OCI-LY3 (cell line): ENCODE measurements around the gene MORN5.

Source experiments
- H2AFZ ChIP-seq: fragments of 200-600, 300-600 bp; shearing (Covaris generic); 2 replicates; pipeline ENCODE4 v1.6.0; 2014; ENCODE audit warnings: antibody characterized with exemption, low read depth, low read length
- H3K27ac ChIP-seq: fragments of 200-600, 300-600 bp; sonication (generic); 2 replicates; pipeline ENCODE4 v1.5.1; 2014; ENCODE audit warnings: mild to moderate bottlenecking, low read length, moderate library complexity, mixed read lengths
- H3K27me3 ChIP-seq: fragments of 200-600, 300-600 bp; sonication (generic); 2 replicates; pipeline ENCODE4 v1.6.1; 2014; ENCODE audit warnings: low read depth, low read length, mixed read lengths
- H3K36me3 ChIP-seq: fragments of 200-600, 300-600 bp; sonication (generic); replicated peaks from 2 replicates; pipeline ENCODE3; 2014; ENCODE audit warnings: low read depth, low read length, mixed read lengths
- H3K4me1 ChIP-seq: fragments of 300-600, 200-600 bp; sonication (generic); 2 replicates; pipeline ENCODE4 v1.6.1; 2014; ENCODE audit warnings: low read length, mixed read lengths
- H3K4me2 ChIP-seq: fragments of 200-600, 300-600 bp; sonication (generic); 2 replicates; pipeline ENCODE4 v1.6.1; 2014; ENCODE audit warnings: low read length, mixed read lengths
- H3K4me3 ChIP-seq: fragments of 300-600, 200-600 bp; sonication (generic); 2 replicates; pipeline ENCODE4 v1.5.1; 2014; ENCODE audit warnings: antibody characterized with exemption, mild to moderate bottlenecking, low read length, moderate library complexity
- H3K79me2 ChIP-seq: fragments of 300-600, 200-600 bp; shearing (Covaris generic); 2 replicates; pipeline ENCODE4 v1.6.1; 2014; ENCODE audit warnings: mild to moderate bottlenecking, low read length, mixed read lengths
- H3K9ac ChIP-seq: fragments of 300-600, 200-600 bp; shearing (Covaris generic); 2 replicates; pipeline ENCODE4 v1.6.0; 2014; ENCODE audit warnings: mild to moderate bottlenecking, low read length, moderate library complexity
- H3K9me3 ChIP-seq: fragments of 200-600, 300-600 bp; shearing (Covaris generic); 2 replicates; pipeline ENCODE4 v1.6.1; 2014; ENCODE audit warnings: low read length, mixed read lengths; ENCODE audit not compliant: insufficient read depth
- H4K20me1 ChIP-seq: fragments of 200-600, 300-600 bp; sonication (generic); 2 replicates; pipeline ENCODE4 v1.6.1; 2016; ENCODE audit warnings: low read length, mixed read lengths; ENCODE audit not compliant: insufficient read depth
- EZH2phosphoT487 ChIP-seq: fragments of 200-600 bp; shearing (Covaris generic); IDR thresholded peaks from 2 replicates; pipeline ENCODE4 v1.6.1; 2018; ENCODE audit warnings: antibody characterized with exemption, mixed run types, low read depth
- TF ChIP-seq, protein P1 (sequence below): fragments of 200-600, 300-600 bp; sonication (generic); IDR thresholded peaks from 2 replicates; pipeline ENCODE4 v1.5.1; 2014; ENCODE audit warnings: antibody characterized with exemption, low read length, low read depth

MORN5 gene

DNA sequence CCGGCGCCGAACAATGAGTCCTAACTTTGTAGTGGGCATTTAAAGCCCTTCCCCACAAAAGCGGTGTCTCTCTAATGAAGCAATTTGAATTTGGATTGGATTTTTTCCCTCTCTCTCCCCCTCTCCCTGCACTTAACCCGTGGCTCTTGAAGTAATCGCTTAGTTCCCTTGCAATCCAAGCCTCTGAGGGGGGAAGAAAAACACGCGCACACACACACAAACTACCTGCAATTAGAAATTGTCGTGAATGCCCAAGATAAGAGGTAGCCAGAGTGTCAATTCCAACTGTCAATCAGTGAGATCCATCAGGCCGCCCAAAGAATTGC lies 67.8 kb downstream of the MORN5 start:
- Histone ChIP-seq H3K79me2 (no peaks in the 10 kb centered on the region), H3K27me3 (peaks cover 27% of the 10 kb centered on the region), H3K36me3 (no peaks in the 10 kb centered on the region), H3K4me3 (no peak overlapping the region), H3K9ac (no peak overlapping the region), H3K27ac (no peak overlapping the region), H3K9me3 (no peaks in the 10 kb centered on the region), H2AFZ (no peak overlapping the region), H4K20me1 (no peaks in the 10 kb centered on the region), H3K4me1 (no peaks in the 10 kb centered on the region), H3K4me2 (no peak overlapping the region)
- TF ChIP-seq, protein P1, sequence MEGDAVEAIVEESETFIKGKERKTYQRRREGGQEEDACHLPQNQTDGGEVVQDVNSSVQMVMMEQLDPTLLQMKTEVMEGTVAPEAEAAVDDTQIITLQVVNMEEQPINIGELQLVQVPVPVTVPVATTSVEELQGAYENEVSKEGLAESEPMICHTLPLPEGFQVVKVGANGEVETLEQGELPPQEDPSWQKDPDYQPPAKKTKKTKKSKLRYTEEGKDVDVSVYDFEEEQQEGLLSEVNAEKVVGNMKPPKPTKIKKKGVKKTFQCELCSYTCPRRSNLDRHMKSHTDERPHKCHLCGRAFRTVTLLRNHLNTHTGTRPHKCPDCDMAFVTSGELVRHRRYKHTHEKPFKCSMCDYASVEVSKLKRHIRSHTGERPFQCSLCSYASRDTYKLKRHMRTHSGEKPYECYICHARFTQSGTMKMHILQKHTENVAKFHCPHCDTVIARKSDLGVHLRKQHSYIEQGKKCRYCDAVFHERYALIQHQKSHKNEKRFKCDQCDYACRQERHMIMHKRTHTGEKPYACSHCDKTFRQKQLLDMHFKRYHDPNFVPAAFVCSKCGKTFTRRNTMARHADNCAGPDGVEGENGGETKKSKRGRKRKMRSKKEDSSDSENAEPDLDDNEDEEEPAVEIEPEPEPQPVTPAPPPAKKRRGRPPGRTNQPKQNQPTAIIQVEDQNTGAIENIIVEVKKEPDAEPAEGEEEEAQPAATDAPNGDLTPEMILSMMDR: no peak
- TF ChIP-seq EZH2phosphoT487: no peak

DNA sequence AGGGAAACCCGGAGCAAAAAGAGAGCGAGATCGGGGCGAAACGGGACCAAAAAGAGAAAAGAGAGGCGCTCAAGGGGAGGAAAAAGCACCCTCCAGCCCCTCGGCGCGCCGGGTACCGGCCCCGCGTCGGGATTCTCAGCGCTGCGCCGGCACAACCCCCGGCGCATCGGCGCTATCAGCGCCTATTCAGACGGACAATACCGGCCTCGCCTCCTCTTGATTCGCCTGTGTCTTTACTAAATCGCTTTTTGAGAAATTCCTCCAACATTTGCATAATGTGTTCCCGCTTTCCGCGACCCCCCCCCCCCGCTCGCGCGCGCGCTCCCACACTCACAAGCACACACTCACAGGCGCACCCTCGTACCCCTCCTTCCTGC lies 68.5 kb downstream of the MORN5 start:
- Histone ChIP-seq H3K4me2 (peak overlapping the region; percentile 58), H3K9me3 (no peaks in the 10 kb centered on the region), H3K36me3 (no peaks in the 10 kb centered on the region), H3K4me3 (peak overlapping the region; percentile 73), H3K27me3 (peaks cover 27% of the 10 kb centered on the region), H4K20me1 (no peaks in the 10 kb centered on the region), H3K27ac (no peak overlapping the region), H3K79me2 (no peaks in the 10 kb centered on the region), H3K4me1 (no peaks in the 10 kb centered on the region), H3K9ac (no peak overlapping the region), H2AFZ (no peak overlapping the region)
- no peak for TF ChIP-seq EZH2phosphoT487
- TF ChIP-seq, protein P1: no peak

DNA sequence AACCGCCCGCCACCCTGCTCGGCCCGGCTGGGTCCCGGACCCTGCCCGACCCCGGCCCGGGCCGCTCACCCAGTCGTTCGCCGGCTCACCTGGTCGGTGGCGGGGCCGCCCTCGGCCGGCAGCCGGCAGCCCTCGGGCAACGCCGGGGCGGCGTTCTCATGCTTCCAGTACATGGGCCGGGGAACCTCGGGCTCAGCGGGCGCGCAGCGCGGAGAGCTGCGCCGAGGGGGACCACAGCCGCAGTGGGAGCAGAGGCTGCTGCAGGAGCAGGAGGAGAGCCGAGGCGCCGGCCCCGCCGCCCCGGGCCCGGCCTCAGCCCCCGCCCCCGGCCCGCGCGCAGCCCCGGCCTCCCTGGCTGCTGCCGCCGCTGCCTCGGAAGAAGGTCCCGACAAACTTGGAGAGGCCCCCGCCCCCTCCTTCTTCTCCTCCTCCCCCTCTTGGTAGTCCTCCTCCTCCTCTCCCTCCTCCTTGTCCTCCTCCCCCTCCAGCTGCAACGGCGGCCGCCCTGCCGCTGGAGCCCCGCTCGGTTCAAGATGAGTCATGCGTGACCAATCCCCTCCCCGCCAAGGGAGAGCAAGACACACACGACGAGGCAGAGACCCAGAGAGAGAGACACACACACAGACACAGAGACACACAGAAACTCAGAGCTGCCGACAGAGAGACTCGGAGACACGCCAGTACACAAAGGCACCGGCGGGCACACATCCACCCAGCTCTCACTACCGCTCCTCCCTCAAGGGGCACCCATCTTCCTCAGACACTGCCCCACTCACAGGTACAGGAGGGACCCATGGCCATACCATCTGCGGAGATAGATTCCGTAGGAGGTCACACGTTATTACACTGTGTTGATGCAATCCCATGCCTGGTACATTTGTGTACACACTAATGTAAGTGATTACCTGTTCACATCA lies 69.1 kb downstream of the MORN5 start, which contains the start of gene LHX6:
Gene LHX6 (minus strand): TSS at position 390 of the 917 bp plus-strand sequence. CDS start 217 bp downstream, at position 173.
- Histone ChIP-seq H3K9me3 (no peaks in the 10 kb centered on the region), H3K36me3 (no peaks in the 10 kb centered on the region), H3K79me2 (no peaks in the 10 kb centered on the region), H3K27ac (no peak within 1 kb of the TSS), H3K27me3 (peaks cover 27% of the 10 kb centered on the region), H2AFZ (no peak within 1 kb of the TSS), H3K9ac (no peak within 1 kb of the TSS), H3K4me1 (no peaks in the 10 kb centered on the region), H3K4me3 (peak within 1 kb of the TSS; percentile 73), H3K4me2 (peak within 1 kb of the TSS; percentile 58), H4K20me1 (no peaks in the 10 kb centered on the region)
- TF ChIP-seq, protein P1: no peak
- no peak for TF ChIP-seq EZH2phosphoT487

DNA sequence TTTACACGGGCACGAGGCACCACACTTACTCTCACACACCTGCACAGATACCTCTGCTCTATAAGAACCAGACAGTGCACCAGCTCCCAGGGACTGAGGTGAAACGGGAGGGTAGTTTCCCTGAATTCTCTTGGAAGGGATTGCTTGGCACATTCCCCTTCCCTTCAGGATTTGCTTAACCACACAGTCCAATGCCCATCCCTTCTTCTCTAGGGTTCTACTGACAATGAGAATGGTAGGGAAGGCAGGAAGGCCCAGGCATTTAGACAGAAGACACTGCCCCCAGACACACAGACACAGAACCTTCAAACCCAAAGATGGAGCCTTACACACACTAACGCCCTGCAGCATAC lies 69.8 kb downstream of the MORN5 start:
- H4K20me1 ChIP-seq: no peaks in the 10 kb centered on the region
- no peak overlapping the region for H3K4me3 ChIP-seq
- H3K36me3 ChIP-seq: no peaks in the 10 kb centered on the region
- H3K79me2 ChIP-seq: no peaks in the 10 kb centered on the region
- H3K4me2 ChIP-seq: no peak overlapping the region; the same call in 1 of the 2 replicates
- TF ChIP-seq, protein P1: no peak
- no peak for TF ChIP-seq EZH2phosphoT487
- no peaks in the 10 kb centered on the region for H3K9me3 ChIP-seq
- no peak overlapping the region for H3K9ac ChIP-seq
- H2AFZ ChIP-seq: no peak overlapping the region
- H3K4me1 ChIP-seq: no peaks in the 10 kb centered on the region
- H3K27ac ChIP-seq: no peak overlapping the region
- H3K27me3 ChIP-seq: peaks cover 27% of the 10 kb centered on the region
